22Rv1 (cell line): ENCODE data around the gene RTTN.

Source experiments
- CTCF ChIP-seq: fragments of 450-650 bp; IDR thresholded peaks from 2 replicates; pipeline ENCODE4 v1.5.1; 2017; ENCODE audit warnings: mild to moderate bottlenecking
- ZFX ChIP-seq: fragments of 450-650 bp; IDR thresholded peaks from 2 replicates; pipeline ENCODE4 v1.6.1; 2017; ENCODE audit warnings: antibody characterized with exemption, borderline replicate concordance

- TF ChIP-seq CTCF (no peak), ZFX (no peak)
These were observed 10.4 kb downstream of the RTTN start for GRCh38 chr18:70195014-70195614.
